Neural progenitor cell (in vitro differentiated cells): ENCODE data around the gene DNPEP. TPM values are rescaled to one million over a fixed set of nuclear protein-coding genes. Genes with fewer than 3 reads are reported as not detected.

Experiments used
- DNase-seq: peaks from one replicate; pipeline ENCODE4 v3.0.0-alpha.2; 2016; ENCODE audit warnings: low spot score
- H2AFZ ChIP-seq: fragments of 200-600 bp; sonication (generic); replicated peaks from 2 replicates; pipeline ENCODE4 v1.6.1; 2016; ENCODE audit warnings: antibody characterized with exemption
- H3F3A ChIP-seq: fragments of 200-600 bp; sonication (generic); 2 replicates; pipeline ENCODE4 v1.6.1; 2016; ENCODE audit warnings: antibody characterized with exemption, low read depth
- H3K27ac ChIP-seq: fragments of 200-600 bp; sonication (generic); 2 replicates; pipeline ENCODE4 v1.5.1; 2016; ENCODE audit warnings: mild to moderate bottlenecking
- H3K27me3 ChIP-seq: fragments of 200-600 bp; sonication (generic); 2 replicates; pipeline ENCODE4 v1.6.1; 2016; ENCODE audit warnings: mild to moderate bottlenecking, moderate library complexity
- H3K36me3 ChIP-seq: fragments of 200-600 bp; sonication (generic); 2 replicates; pipeline ENCODE4 v1.5.1; 2016
- H3K4me1 ChIP-seq: fragments of 200-600 bp; sonication (generic); 2 replicates; pipeline ENCODE4 v1.6.1; 2016; ENCODE audit warnings: mixed run types
- H3K4me2 ChIP-seq: fragments of 200-600 bp; sonication (generic); 2 replicates; pipeline ENCODE4 v1.6.1; 2016
- H3K4me3 ChIP-seq: fragments of 200-600 bp; sonication (generic); 2 replicates; pipeline ENCODE4 v1.5.1; 2016
- H3K79me2 ChIP-seq: fragments of 200-600 bp; sonication (generic); 2 replicates; pipeline ENCODE4 v1.6.1; 2016; ENCODE audit warnings: low read depth
- H3K9ac ChIP-seq: fragments of 200-600 bp; sonication (generic); 2 replicates; pipeline ENCODE4 v1.6.1; 2016
- H3K9me3 ChIP-seq: fragments of 200-600 bp; sonication (generic); 2 replicates; pipeline ENCODE4 v1.5.1; 2016; ENCODE audit warnings: low read depth
- H4K20me1 ChIP-seq: fragments of 200-600 bp; sonication (generic); 2 replicates; pipeline ENCODE4 v1.6.1; 2016; ENCODE audit warnings: low read depth
- H3K27ac Mint-ChIP-seq: 3 replicates; pipeline ENCODE4 v1.8.0; 2021; ENCODE audit warnings: mixed read lengths
- H3K27me3 Mint-ChIP-seq: 2 replicates; pipeline ENCODE4 v1.8.0; 2022; ENCODE audit warnings: low read depth, mild to moderate bottlenecking, inconsistent platforms, moderate library complexity, mixed read lengths; ENCODE audit not compliant: insufficient read depth
- H3K36me3 Mint-ChIP-seq: 3 replicates; pipeline ENCODE4 v1.8.0; 2021; ENCODE audit warnings: mixed read lengths
- H3K4me1 Mint-ChIP-seq: 3 replicates; pipeline ENCODE4 v1.8.0; 2021; ENCODE audit warnings: mixed read lengths
- H3K4me3 Mint-ChIP-seq: 3 replicates; pipeline ENCODE4 v1.8.0; 2021; ENCODE audit warnings: mild to moderate bottlenecking, moderate library complexity, mixed read lengths
- H3K9me3 Mint-ChIP-seq: 3 replicates; pipeline ENCODE4 v1.8.0; 2020; ENCODE audit warnings: mixed read lengths
- CTCF ChIP-seq: fragments of 200-600 bp; sonication (generic); IDR thresholded peaks from 2 replicates; pipeline ENCODE4 v1.5.1; 2017; ENCODE audit warnings: antibody characterized with exemption, mild to moderate bottlenecking
- EZH2 ChIP-seq: fragments of 200-600 bp; sonication (generic); IDR thresholded peaks from 2 replicates; pipeline ENCODE4 v1.6.1; 2017; ENCODE audit warnings: antibody characterized with exemption, mild to moderate bottlenecking, moderate library complexity
- EZH2phosphoT487 ChIP-seq: fragments of 200-600 bp; sonication (generic); IDR thresholded peaks from 2 replicates; pipeline ENCODE4 v1.6.1; 2017; ENCODE audit warnings: antibody characterized with exemption
- total RNA-seq: library from RNA; depleted of rRNA; stranded (reverse); fragments of >200 nt; gene quantifications from 2 replicates; pipeline ENCODE4 v1.2.3, GENCODE V29; 2015; ENCODE audit warnings: low replicate concordance

Gene DNPEP
- total RNA-seq, 1 donor from 2014 or later, result 120 TPM

GRCh38 chr2:219416235-219416602, 28.5 kb upstream of the DNPEP start:
- Mint-ChIP-seq H3K9me3 (peaks cover 10% of the 10 kb centered on the region), H3K4me3 (no peak overlapping the region), H3K27ac (peak overlapping the region; percentile 50), H3K36me3 (no peaks in the 10 kb centered on the region), H3K27me3 (peaks cover 10% of the 10 kb centered on the region), H3K4me1 (peaks cover 24% of the 10 kb centered on the region)
- no peak overlapping the region for H3K4me2 ChIP-seq
- H3K9ac ChIP-seq, result no peak overlapping the region
- no peaks in the 10 kb centered on the region for H3K36me3 ChIP-seq
- H3F3A ChIP-seq, result peaks cover 6% of the 10 kb centered on the region
- no peak overlapping the region for H3K27ac ChIP-seq
- H3K79me2 ChIP-seq, result no peaks in the 10 kb centered on the region
- peaks cover 11% of the 10 kb centered on the region for H3K4me1 ChIP-seq
- H4K20me1 ChIP-seq, result no peaks in the 10 kb centered on the region
- TF ChIP-seq EZH2phosphoT487, result no peak
- TF ChIP-seq CTCF, result no peak
- TF ChIP-seq EZH2, result no peak
- peaks cover 29% of the 10 kb centered on the region for H3K27me3 ChIP-seq
- no peaks in the 10 kb centered on the region for H3K9me3 ChIP-seq
- H2AFZ ChIP-seq, result no peak overlapping the region
- no peak for DNase-seq
- H3K4me3 ChIP-seq, result no peak overlapping the region

GRCh38 chr2:219415580-219416234, 28.0 kb upstream of the DNPEP start:
- peak overlapping the region; percentile 50 for H3K27ac Mint-ChIP-seq
- Histone ChIP-seq H3K36me3 (no peaks in the 10 kb centered on the region), H3K27ac (no peak overlapping the region), H3K9me3 (no peaks in the 10 kb centered on the region), H3K4me2 (no peak overlapping the region), H2AFZ (no peak overlapping the region), H3K9ac (no peak overlapping the region), H3K4me1 (peaks cover 11% of the 10 kb centered on the region), H3F3A (peaks cover 6% of the 10 kb centered on the region), H4K20me1 (no peaks in the 10 kb centered on the region), H3K4me3 (no peak overlapping the region), H3K79me2 (no peaks in the 10 kb centered on the region), H3K27me3 (peaks cover 29% of the 10 kb centered on the region)
- H3K4me1 Mint-ChIP-seq, result peaks cover 24% of the 10 kb centered on the region
- H3K9me3 Mint-ChIP-seq, result peaks cover 10% of the 10 kb centered on the region
- no peak overlapping the region for H3K4me3 Mint-ChIP-seq
- no peak for DNase-seq
- TF ChIP-seq EZH2phosphoT487, result no peak
- no peak for TF ChIP-seq CTCF
- TF ChIP-seq EZH2, result no peak
- peaks cover 10% of the 10 kb centered on the region for H3K27me3 Mint-ChIP-seq
- H3K36me3 Mint-ChIP-seq, result no peaks in the 10 kb centered on the region

- Mint-ChIP-seq H3K27me3 (peaks cover 5% of the 10 kb centered on the region), H3K9me3 (peaks cover 10% of the 10 kb centered on the region), H3K27ac (no peak overlapping the region)
Measured at GRCh38 chr2:219414857-219415256, 27.1 kb upstream of the DNPEP start.

More at GRCh38 chr2:219414857-219415256, 27.1 kb upstream of the DNPEP start:
- Histone ChIP-seq H2AFZ (no peak overlapping the region), H3K9ac (no peak overlapping the region), H3K9me3 (no peaks in the 10 kb centered on the region), H3K4me3 (no peak overlapping the region), H3K27me3 (peaks cover 23% of the 10 kb centered on the region), H4K20me1 (no peaks in the 10 kb centered on the region), H3K79me2 (no peaks in the 10 kb centered on the region), H3K4me2 (no peak overlapping the region), H3K4me1 (peaks cover 11% of the 10 kb centered on the region), H3K27ac (no peak overlapping the region), H3F3A (peaks cover 6% of the 10 kb centered on the region), H3K36me3 (no peaks in the 10 kb centered on the region)
- H3K4me1 Mint-ChIP-seq, result peaks cover 21% of the 10 kb centered on the region
- no peak overlapping the region for H3K4me3 Mint-ChIP-seq
- TF ChIP-seq EZH2phosphoT487, result no peak
- TF ChIP-seq CTCF, result no peak
- no peak for TF ChIP-seq EZH2
- DNase-seq, result no peak
- no peaks in the 10 kb centered on the region for H3K36me3 Mint-ChIP-seq
